NCI-H345 treated with DMSO at 0.1 percent for 48 hours (cell line): Measurements from ENCODE around the gene MPHOSPH9.
"Not testable (repeated sequence)": the region's sequence is repeated elsewhere in the genome, so short reads cannot be mapped to it uniquely, and the experiment has no call there.

Experiments
- DNase-seq: peaks from one replicate; lab custom pipeline; 2025; ENCODE audit not compliant: unreplicated experiment; lab: John Stamatoyannopoulos, UW

MPHOSPH9 gene

GRCh38 chr12:123227581-123228258 lies 5.2 kb downstream of the MPHOSPH9 start:
- no peak for DNase-seq

- DNase-seq, result no peak
These were observed 7.5 kb downstream of the MPHOSPH9 start for GRCh38 chr12:123225443-123225842.

- no peak for DNase-seq
These were observed 9.7 kb downstream of the MPHOSPH9 start for GRCh38 chr12:123223241-123223668.

- not testable (repeated sequence) for DNase-seq
These were observed 25.1 kb downstream of the MPHOSPH9 start for GRCh38 chr12:123207815-123208214.

GRCh38 chr12:123206794-123207193 lies 26.1 kb downstream of the MPHOSPH9 start:
- DNase-seq, result not testable (repeated sequence)

GRCh38 chr12:123200414-123200813 lies 32.5 kb downstream of the MPHOSPH9 start:
- no peak for DNase-seq

GRCh38 chr12:123199936-123200335 lies 33.0 kb downstream of the MPHOSPH9 start:
- no peak for DNase-seq

GRCh38 chr12:123187637-123188036 lies 45.3 kb downstream of the MPHOSPH9 start:
- DNase-seq, result no peak

GRCh38 chr12:123180171-123180570 lies 52.8 kb downstream of the MPHOSPH9 start:
- no peak for DNase-seq

GRCh38 chr12:123171967-123172366 lies 61.0 kb downstream of the MPHOSPH9 start:
- DNase-seq, result no peak

- no peak for DNase-seq
These were observed 65.6 kb downstream of the MPHOSPH9 start for GRCh38 chr12:123167329-123167728.

GRCh38 chr12:123165537-123165936 lies 67.4 kb downstream of the MPHOSPH9 start:
- no peak for DNase-seq

GRCh38 chr12:123164710-123165261 lies 68.2 kb downstream of the MPHOSPH9 start:
- no peak for DNase-seq

GRCh38 chr12:123164222-123164621 lies 68.7 kb downstream of the MPHOSPH9 start:
- DNase-seq, result no peak

GRCh38 chr12:123163227-123163626 lies 69.7 kb downstream of the MPHOSPH9 start:
- DNase-seq, result no peak

GRCh38 chr12:123160801-123161487 lies 72.0 kb downstream of the MPHOSPH9 start:
- no peak for DNase-seq

- DNase-seq, result no peak
These were observed 79.0 kb downstream of the MPHOSPH9 start for GRCh38 chr12:123153906-123154305.

- DNase-seq, result no peak
These were observed 80.1 kb downstream of the MPHOSPH9 start for GRCh38 chr12:123152833-123153232.

GRCh38 chr12:123151457-123152454 lies 81.2 kb downstream of the MPHOSPH9 start:
- DNase-seq, result no peak

GRCh38 chr12:123150744-123151456 lies 82.0 kb downstream of the MPHOSPH9 start, which contains the start of gene PITPNM2:
TSS of gene PITPNM2 (minus strand) at chr12:123151090. CDS start at chr12:123034590, 116,500 bp downstream.
- no peak for DNase-seq
